Trophoblast cell (in vitro differentiated cells and primary cell): ENCODE results near the gene ATP8A1.

ENCODE experiments used
- DNase-seq, 2 donors: peaks; one replicate each; pipeline ENCODE4 v3.0.0-alpha.2; 2016
- H2AFZ ChIP-seq: 2 replicates; pipeline ENCODE4 v1.6.1; 2013; ENCODE audit warnings: low read length, moderate library complexity, mild to moderate bottlenecking; ENCODE audit not compliant: insufficient read depth, poor library complexity
- H2AK5ac ChIP-seq: 2 replicates; pipeline ENCODE4 v1.6.1; 2013; ENCODE audit warnings: mild to moderate bottlenecking, low read length
- H2BK120ac ChIP-seq: 2 replicates; pipeline ENCODE4 v1.6.1; 2013; ENCODE audit warnings: low read length, mild to moderate bottlenecking, moderate library complexity; ENCODE audit not compliant: insufficient read depth, poor library complexity
- H2BK12ac ChIP-seq: 2 replicates; pipeline ENCODE4 v1.6.1; 2013; ENCODE audit warnings: mild to moderate bottlenecking, low read length, moderate library complexity
- H2BK5ac ChIP-seq: 2 replicates; pipeline ENCODE4 v1.6.1; 2013; ENCODE audit warnings: low read length, low read depth, moderate library complexity, mild to moderate bottlenecking; ENCODE audit not compliant: poor library complexity
- H3K14ac ChIP-seq: 2 replicates; pipeline ENCODE4 v1.6.1; 2013; ENCODE audit warnings: mild to moderate bottlenecking, low read length
- H3K18ac ChIP-seq: 2 replicates; pipeline ENCODE4 v1.6.1; 2013; ENCODE audit warnings: mild to moderate bottlenecking, low read length
- H3K23ac ChIP-seq: 2 replicates; pipeline ENCODE4 v1.6.1; 2013; ENCODE audit warnings: low read length
- H3K27ac ChIP-seq: 2 replicates; pipeline ENCODE4 v1.5.1; 2013; ENCODE audit warnings: low read depth, mild to moderate bottlenecking, inconsistent platforms, low read length, moderate library complexity
- H3K27me3 ChIP-seq: 2 replicates; pipeline ENCODE4 v1.6.1; 2013; ENCODE audit warnings: inconsistent platforms, mild to moderate bottlenecking, low read length, moderate library complexity; ENCODE audit not compliant: insufficient read depth
- H3K36me3 ChIP-seq, 2 experiments: 1 replicate in 1 of 2; 2 replicates in 1 of 2; pipeline ENCODE4 v1.6.1; 2013; ENCODE audit warnings: low read length in 2 of 2, mild to moderate bottlenecking in 2 of 2, moderate library complexity in 1 of 2; ENCODE audit not compliant: insufficient read depth in 2 of 2, control insufficient read depth in 1 of 2
- H3K4ac ChIP-seq: 2 replicates; pipeline ENCODE4 v1.6.1; 2013; ENCODE audit warnings: low read depth, mild to moderate bottlenecking, low read length, moderate library complexity
- H3K4me1 ChIP-seq, 2 experiments: 1 replicate in 1 of 2; 2 replicates in 1 of 2; pipeline ENCODE4 v1.6.1; 2013; ENCODE audit warnings: low read length in 2 of 2, mild to moderate bottlenecking in 2 of 2, moderate library complexity in 1 of 2; ENCODE audit not compliant: insufficient read depth in 2 of 2, control insufficient read depth in 1 of 2
- H3K4me2 ChIP-seq: 2 replicates; pipeline ENCODE4 v1.6.1; 2013; ENCODE audit warnings: inconsistent platforms, mild to moderate bottlenecking, low read length, moderate library complexity
- H3K4me3 ChIP-seq: 2 replicates; pipeline ENCODE4 v1.5.1; 2013; ENCODE audit warnings: mild to moderate bottlenecking, low read depth, low read length, inconsistent platforms
- H3K79me1 ChIP-seq: one replicate; pipeline ENCODE4 v1.6.1; 2013; ENCODE audit warnings: low read length
- H3K79me2 ChIP-seq: 2 replicates; pipeline ENCODE4 v1.6.1; 2013; ENCODE audit warnings: low read length, mild to moderate bottlenecking; ENCODE audit not compliant: control insufficient read depth, insufficient read depth, poor library complexity
- H3K9ac ChIP-seq: 2 replicates; pipeline ENCODE4 v1.6.1; 2013; ENCODE audit warnings: mild to moderate bottlenecking, low read length
- H3K9me3 ChIP-seq: 2 replicates; pipeline ENCODE4 v1.6.1; 2013; ENCODE audit warnings: low read depth, mild to moderate bottlenecking, control low read depth, inconsistent platforms, low read length; ENCODE audit not compliant: insufficient read depth
- H4K12ac ChIP-seq: 2 replicates; pipeline ENCODE4 v1.6.1; 2013; ENCODE audit warnings: low read depth, mild to moderate bottlenecking, low read length, moderate library complexity
- H4K8ac ChIP-seq: 2 replicates; pipeline ENCODE4 v1.6.1; 2013; ENCODE audit warnings: low read depth, mild to moderate bottlenecking, low read length, moderate library complexity
- H4K91ac ChIP-seq: one replicate; pipeline ENCODE4 v1.6.1; 2013; ENCODE audit warnings: low read depth, mild to moderate bottlenecking, low read length, moderate library complexity
- WGBS: extraction: QIAGEN DNeasy Blood & Tissue Kit; methylation state at CpG from one replicate; pipeline ENCODE4 v1.1.7; 2013; ENCODE audit warnings: missing lambda C conversion rate; ENCODE audit not compliant: insufficient read length, insufficient coverage; ENCODE audit errors: extremely low coverage; 5-methylcytosine and 5-hydroxymethylcytosine counted together

Gene ATP8A1

DNA sequence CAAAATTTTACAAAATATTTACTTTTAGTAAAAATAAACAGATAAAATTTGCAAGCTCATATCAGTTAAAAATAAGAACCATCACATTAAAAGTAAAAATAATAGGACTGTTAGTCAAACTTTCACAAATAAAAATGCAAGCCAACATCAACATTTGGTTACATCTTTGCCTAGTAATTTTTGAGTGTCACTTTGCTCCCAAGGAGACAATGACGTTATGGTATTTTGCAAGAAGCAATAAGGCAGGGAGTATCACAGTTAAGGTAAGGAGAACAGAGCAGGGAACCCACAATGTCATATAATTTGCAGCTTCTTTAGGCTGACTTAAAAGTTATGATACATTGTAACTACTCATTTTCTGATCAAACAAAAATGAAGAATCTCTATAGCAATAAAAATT, 98.7 kb downstream of the ATP8A1 start:
- Histone ChIP-seq H3K36me3 (no peaks in the 10 kb centered on the region), H2AK5ac (no peak overlapping the region), H3K79me1 (no peaks in the 10 kb centered on the region), H3K79me2 (no peaks in the 10 kb centered on the region), H3K4me2 (no peak overlapping the region), H3K27me3 (no peaks in the 10 kb centered on the region), H3K14ac (no peak overlapping the region), H3K23ac (no peak overlapping the region), H4K12ac (no peak overlapping the region), H3K4ac (no peak overlapping the region), H3K27ac (no peak overlapping the region), H3K4me3 (no peak overlapping the region), H2AFZ (no peak overlapping the region), H2BK5ac (no peak overlapping the region), H3K4me1 (no peaks in the 10 kb centered on the region), H3K9ac (no peak overlapping the region), H4K91ac (no peak overlapping the region), H3K18ac (no peak overlapping the region), H2BK12ac (no peak overlapping the region), H4K8ac (no peak overlapping the region), H3K9me3 (peaks cover 2% of the 10 kb centered on the region), H2BK120ac (no peak overlapping the region)
- DNase-seq: no peak
- WGBS: no CpG with 5 or more reads among the region's 1 CpG

- Histone ChIP-seq H3K18ac (no peak overlapping the region), H3K4me2 (no peak overlapping the region), H3K79me1 (no peaks in the 10 kb centered on the region), H3K79me2 (no peaks in the 10 kb centered on the region), H3K4me3 (no peak overlapping the region), H2AK5ac (no peak overlapping the region), H4K8ac (no peak overlapping the region), H3K9me3 (no peaks in the 10 kb centered on the region), H3K23ac (no peak overlapping the region), H3K27me3 (no peaks in the 10 kb centered on the region), H3K4me1 (no peaks in the 10 kb centered on the region), H4K91ac (no peak overlapping the region), H2AFZ (no peak overlapping the region), H3K14ac (no peak overlapping the region), H3K9ac (no peak overlapping the region), H4K12ac (no peak overlapping the region), H3K4ac (no peak overlapping the region), H3K27ac (no peak overlapping the region), H3K36me3 (no peaks in the 10 kb centered on the region), H2BK5ac (no peak overlapping the region), H2BK120ac (no peak overlapping the region), H2BK12ac (no peak overlapping the region)
- no peak for DNase-seq
Observed at GRCh38 chr4:42555828-42556227, 101.1 kb downstream of the ATP8A1 start.

- no peaks in the 10 kb centered on the region for H3K9me3 ChIP-seq
- H3K4me2 ChIP-seq: no peak overlapping the region
- H2AK5ac ChIP-seq: no peak overlapping the region
- H2AFZ ChIP-seq: no peak overlapping the region
- no peaks in the 10 kb centered on the region for H3K4me1 ChIP-seq
- H3K4me3 ChIP-seq: no peak overlapping the region
- no peaks in the 10 kb centered on the region for H3K27me3 ChIP-seq
- no peak overlapping the region for H4K8ac ChIP-seq
- WGBS: no CpG with 5 or more reads among the region's 3 CpGs
- H3K4ac ChIP-seq: no peak overlapping the region
- no peaks in the 10 kb centered on the region for H3K36me3 ChIP-seq
- H3K9ac ChIP-seq: no peak overlapping the region
- no peaks in the 10 kb centered on the region for H3K79me1 ChIP-seq
- H3K27ac ChIP-seq: no peak overlapping the region
- H2BK120ac ChIP-seq: no peak overlapping the region
- H3K79me2 ChIP-seq: no peaks in the 10 kb centered on the region
- H3K18ac ChIP-seq: no peak overlapping the region
- H3K14ac ChIP-seq: no peak overlapping the region
- no peak overlapping the region for H4K12ac ChIP-seq
- DNase-seq: no peak
- no peak overlapping the region for H4K91ac ChIP-seq
- no peak overlapping the region for H3K23ac ChIP-seq
- H2BK5ac ChIP-seq: no peak overlapping the region
- no peak overlapping the region for H2BK12ac ChIP-seq
Observed at GRCh38 chr4:42554072-42554471, 102.8 kb downstream of the ATP8A1 start.

DNA sequence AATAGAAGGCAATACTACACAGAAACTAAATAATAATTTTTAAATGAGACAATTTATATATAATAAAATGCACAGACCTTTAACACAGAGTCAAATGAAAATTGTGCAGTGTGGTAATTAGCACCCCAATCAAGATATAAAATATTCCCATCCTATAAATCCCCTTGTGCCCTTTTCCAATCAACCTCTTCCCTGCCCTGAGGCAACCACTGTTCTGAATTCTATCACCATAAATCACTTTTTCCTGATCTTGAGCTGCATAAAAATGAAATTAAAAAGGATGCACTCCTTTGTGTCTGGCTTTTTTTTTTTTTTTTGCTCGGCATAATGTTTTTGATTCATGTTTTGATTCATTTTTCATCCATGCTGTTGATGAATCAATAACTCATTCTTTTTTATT, 107.0 kb downstream of the ATP8A1 start:
- Histone ChIP-seq H4K8ac (no peak overlapping the region), H4K91ac (no peak overlapping the region), H3K4me2 (no peak overlapping the region), H2BK120ac (no peak overlapping the region), H3K36me3 (no peaks in the 10 kb centered on the region), H3K27ac (no peak overlapping the region), H2AK5ac (no peak overlapping the region), H2AFZ (no peak overlapping the region), H3K9ac (no peak overlapping the region), H3K14ac (no peak overlapping the region), H3K9me3 (no peaks in the 10 kb centered on the region), H3K4ac (no peak overlapping the region), H3K27me3 (no peaks in the 10 kb centered on the region), H3K4me1 (no peaks in the 10 kb centered on the region), H3K23ac (no peak overlapping the region), H2BK5ac (no peak overlapping the region), H4K12ac (no peak overlapping the region), H3K79me2 (no peaks in the 10 kb centered on the region), H2BK12ac (no peak overlapping the region), H3K79me1 (no peaks in the 10 kb centered on the region), H3K4me3 (no peak overlapping the region), H3K18ac (no peak overlapping the region)
- no peak for DNase-seq
- WGBS: no CpG with 5 or more reads among the region's 1 CpG

GRCh38 chr4:42547805-42548204, 109.1 kb downstream of the ATP8A1 start:
- no CpG with 5 or more reads among the region's 3 CpGs for WGBS
- H3K79me1 ChIP-seq: no peaks in the 10 kb centered on the region
- no peak overlapping the region for H3K14ac ChIP-seq
- no peak overlapping the region for H4K8ac ChIP-seq
- no peaks in the 10 kb centered on the region for H3K36me3 ChIP-seq
- H2AFZ ChIP-seq: no peak overlapping the region
- no peak overlapping the region for H2BK12ac ChIP-seq
- no peak overlapping the region for H4K91ac ChIP-seq
- no peak overlapping the region for H3K23ac ChIP-seq
- no peak overlapping the region for H3K4ac ChIP-seq
- no peak overlapping the region for H2BK5ac ChIP-seq
- no peak overlapping the region for H3K27ac ChIP-seq
- H3K9me3 ChIP-seq: no peaks in the 10 kb centered on the region
- H2AK5ac ChIP-seq: no peak overlapping the region
- H3K9ac ChIP-seq: no peak overlapping the region
- peak; percentile 15 to 31 for DNase-seq
- no peak overlapping the region for H4K12ac ChIP-seq
- no peak overlapping the region for H3K4me3 ChIP-seq
- no peak overlapping the region for H3K18ac ChIP-seq
- H3K4me1 ChIP-seq: no peaks in the 10 kb centered on the region
- no peaks in the 10 kb centered on the region for H3K27me3 ChIP-seq
- no peaks in the 10 kb centered on the region for H3K79me2 ChIP-seq
- H3K4me2 ChIP-seq: no peak overlapping the region
- H2BK120ac ChIP-seq: no peak overlapping the region
